Pancreas (tissue), 10 donors: ENCODE results near the gene PIGO. TPM values are rescaled to one million over a fixed set of nuclear protein-coding genes. Genes with fewer than 3 reads are reported as not detected.

ENCODE experiments used
- ATAC-seq, 4 donors: fragments of 200-7000 bp; cut with Tn5 transposase; one replicate each; pipeline versions ENCODE4 v1.8.0 to v1.9.1; 2020; ENCODE audit warnings: mild to moderate bottlenecking in 4 of 4, moderate library complexity in 4 of 4
- DNase-seq, 6 donors: peaks; one replicate each; pipeline ENCODE4 v3.0.0-alpha.2; 2020
- FAIRE-seq: peaks from 2 replicates; lab custom pipeline; 2012; peaks lifted over from hg19 to GRCh38; lab: Jason Lieb, UNC
- H3K27ac ChIP-seq, 4 donors: fragments of 200-600 bp; sonication (generic); 1 replicate in 3 of 4; 2 replicates in 1 of 4; pipeline versions ENCODE4 v1.5.0 to v1.8.0; 2020
- H3K27me3 ChIP-seq, 4 donors: fragments of 200-600 bp; one replicate each; pipeline ENCODE4 v1.8.0; 2021
- H3K36me3 ChIP-seq, 3 donors: fragments of 200-600 bp; sonication (generic) in 1 of 3; one replicate each; pipeline versions ENCODE4 v1.5.0 to v1.8.0; 2020 to 2021
- H3K4me1 ChIP-seq, 3 donors: fragments of 200-600 bp; one replicate each; pipeline ENCODE4 v1.8.0; 2021
- H3K4me3 ChIP-seq, 4 donors: fragments of 200-600 bp; sonication (generic) in 2 of 4; one replicate each; pipeline versions ENCODE4 v1.5.0 to v1.8.0; 2020 to 2021
- H3K9me3 ChIP-seq, 4 donors: fragments of 200-600 bp; one replicate each; pipeline ENCODE4 v1.8.0; 2021
- CTCF ChIP-seq, 4 donors: fragments of 200-600 bp; sonication (generic) in 3 of 4; IDR thresholded peaks; one replicate each; pipeline versions ENCODE4 v1.5.0 to v1.8.0; 2021; ENCODE audit warnings: antibody characterized with exemption in 4 of 4
- WGBS, 2 donors: extraction: QIAGEN DNeasy Blood & Tissue Kit; methylation state at CpG; one replicate each; pipeline ENCODE4 v1.1.7; 2013; 5-methylcytosine and 5-hydroxymethylcytosine counted together
- intact Hi-C, 3 donors: fragments of 100-400 bp; cut with DNase I; formaldehyde crosslinking; loops; one replicate each; pipeline versions ENCODE4 v1.11.1 to v1.14.2; 2022
- polyA plus RNA-seq, 2 donors: library from polyadenylated mRNA; stranded (reverse); fragments of 200-250 nt; gene quantifications; one replicate each; pipeline ENCODE4 v1.2.3, GENCODE V29; 2013
- total RNA-seq, 6 donors: library from RNA; stranded (reverse); fragmentation: NEBNext Ultra II Directional in 4 of 6; extraction: Animal tissue kit (Norgen Biotek cat#: 25700) in 4 of 6; gene quantifications; one replicate each; pipeline versions ENCODE4 v1.2.1 to v1.2.4, GENCODE V29; 2021 to 2023
- donor health status: healthy with polysubstance abuse.
- donor health status: DM: no; HTN: no; CAD: no; lungs with moderate emphysema.
- donor health status: DM: no; HTN: no; CAD: no.
- donor health status: control.
- donor health status: control.
- donor health status: Bipolar disorder and iron deficiency.
- donor health status: DM: yes; HTN: yes; CAD: no.
- donor health status: DM: no; HTN: no; CAD: no.
- donor health status: DM: no; HTN: no; CAD: no.
- donor health status: DM: yes; HTN: yes; CAD: no.

The PIGO gene
- total and polyA plus RNA-seq, 8 donors = 14.2 to 26.1 (median 17.7) TPM

- no peak for ATAC-seq
- H3K27me3 ChIP-seq = no peaks in the 10 kb centered on the region
- no peak for DNase-seq
- no peak for FAIRE-seq
- H3K4me3 ChIP-seq = no peak overlapping the region
- H3K4me1 ChIP-seq = no peaks in the 10 kb centered on the region
- 91 to 94% methylated on average over 10 of the region's 10 CpGs for WGBS, 2 donors
- intact Hi-C loops = no loop called here
- H3K9me3 ChIP-seq = no peaks in the 10 kb centered on the region
- no peak overlapping the region for H3K27ac ChIP-seq
- peaks cover 27 to 100% (median 81%) of the 10 kb centered on the region in 3 donors for H3K36me3 ChIP-seq
- TF ChIP-seq CTCF (IDR thresholded peaks at IDR 0.05) = no peak
Measured at GRCh38 chr9:35059438-35059837, 37.0 kb downstream of the PIGO start.

- TF ChIP-seq CTCF (IDR thresholded peaks at IDR 0.05) = no peak
- H3K27me3 ChIP-seq = no peaks in the 10 kb centered on the region
- no peak for DNase-seq
- intact Hi-C loops = no loop called here
- FAIRE-seq = no peak
- H3K9me3 ChIP-seq = no peaks in the 10 kb centered on the region
- H3K36me3 ChIP-seq = peaks cover 18 to 80% (median 59%) of the 10 kb centered on the region in 3 donors
- H3K4me3 ChIP-seq = no peak overlapping the region
- H3K27ac ChIP-seq = no peak overlapping the region
- no peaks in the 10 kb centered on the region for H3K4me1 ChIP-seq
- WGBS, 2 donors = 95 to 98% methylated on average over 8 of the region's 8 CpGs
- no peak for ATAC-seq
Measured at GRCh38 chr9:35057271-35057620, 39.1 kb downstream of the PIGO start.

GRCh38 chr9:35056571-35057270 lies 39.7 kb downstream of the PIGO start:
- no peak for TF ChIP-seq CTCF (IDR thresholded peaks at IDR 0.05)
- H3K4me3 ChIP-seq = no peak overlapping the region
- no peaks in the 10 kb centered on the region for H3K9me3 ChIP-seq
- H3K27ac ChIP-seq = no peak overlapping the region
- H3K36me3 ChIP-seq = peaks cover 12 to 75% (median 54%) of the 10 kb centered on the region in 3 donors
- ATAC-seq = peak in 1 of 4 donors; percentile 13
- WGBS, 2 donors = 89 to 91% methylated on average over 9 of the region's 9 CpGs
- intact Hi-C loops = no loop called here
- no peak for DNase-seq
- H3K27me3 ChIP-seq = no peaks in the 10 kb centered on the region
- no peaks in the 10 kb centered on the region for H3K4me1 ChIP-seq
- no peak for FAIRE-seq

- Histone ChIP-seq H3K27ac (no peak overlapping the region), H3K36me3 (peaks cover 11 to 58% (median 37%) of the 10 kb centered on the region in 3 donors)
- FAIRE-seq = no peak
Measured at GRCh38 chr9:35054871-35055644, 41.3 kb downstream of the PIGO start.

More at GRCh38 chr9:35054871-35055644, 41.3 kb downstream of the PIGO start:
- no peaks in the 10 kb centered on the region for H3K4me1 ChIP-seq
- TF ChIP-seq CTCF (IDR thresholded peaks at IDR 0.05) = no peak
- 96 to 99% methylated on average over 14 of the region's 14 CpGs for WGBS, 2 donors
- H3K9me3 ChIP-seq = no peaks in the 10 kb centered on the region
- DNase-seq (no peak), ATAC-seq (no peak)
- H3K4me3 ChIP-seq = no peak overlapping the region
- no peaks in the 10 kb centered on the region for H3K27me3 ChIP-seq
- intact Hi-C loops = no loop called here
